GM06990 (cell line): ENCODE data around the gene ELOVL6.

Experiments used
- DNase-seq: peaks from one replicate; pipeline ENCODE4 v3.0.0-alpha.2; 2011; ENCODE audit not compliant: insufficient read length; ENCODE audit errors: extremely low read depth
- H3K27me3 ChIP-seq: replicated peaks from 2 replicates; pipeline ENCODE4 v1.6.0; 2011; ENCODE audit warnings: low read length; ENCODE audit not compliant: control insufficient read depth, insufficient read depth
- H3K36me3 ChIP-seq: 2 replicates; pipeline ENCODE4 v1.5.1; 2011; ENCODE audit warnings: low read length; ENCODE audit not compliant: control insufficient read depth, insufficient read depth
- H3K4me3 ChIP-seq: replicated peaks from 2 replicates; pipeline ENCODE4 v1.5.1; 2011; ENCODE audit warnings: low read depth, mild to moderate bottlenecking, control low read depth, low read length
- TF ChIP-seq, protein P1 (sequence below): IDR thresholded peaks from 2 replicates; pipeline ENCODE4 v1.5.1; 2011; ENCODE audit warnings: low read length, control low read depth, mild to moderate bottlenecking, inconsistent platforms; ENCODE audit not compliant: insufficient read depth, poor library complexity, severe bottlenecking

The ELOVL6 gene

DNA sequence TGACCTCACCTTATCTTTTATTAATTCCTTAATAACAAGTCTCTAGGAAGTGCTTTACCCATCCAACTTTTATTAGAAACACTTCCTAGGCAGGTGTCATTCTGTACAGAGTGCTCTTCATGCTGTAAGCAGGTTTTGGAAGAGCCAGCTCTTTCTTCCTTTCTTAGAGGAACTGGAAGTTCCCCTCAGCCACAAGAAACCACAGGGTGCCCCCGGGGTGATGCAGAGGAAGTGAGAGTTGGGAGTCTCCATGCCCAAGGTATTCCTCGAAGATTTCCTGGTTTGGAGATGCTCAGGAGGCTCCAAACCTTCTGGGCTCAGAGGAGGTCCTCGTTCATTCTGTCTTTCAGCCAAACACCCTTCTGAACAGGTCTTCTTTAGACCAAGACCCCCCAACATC lies 201.9 kb downstream of the ELOVL6 start:
- TF ChIP-seq, protein P1, sequence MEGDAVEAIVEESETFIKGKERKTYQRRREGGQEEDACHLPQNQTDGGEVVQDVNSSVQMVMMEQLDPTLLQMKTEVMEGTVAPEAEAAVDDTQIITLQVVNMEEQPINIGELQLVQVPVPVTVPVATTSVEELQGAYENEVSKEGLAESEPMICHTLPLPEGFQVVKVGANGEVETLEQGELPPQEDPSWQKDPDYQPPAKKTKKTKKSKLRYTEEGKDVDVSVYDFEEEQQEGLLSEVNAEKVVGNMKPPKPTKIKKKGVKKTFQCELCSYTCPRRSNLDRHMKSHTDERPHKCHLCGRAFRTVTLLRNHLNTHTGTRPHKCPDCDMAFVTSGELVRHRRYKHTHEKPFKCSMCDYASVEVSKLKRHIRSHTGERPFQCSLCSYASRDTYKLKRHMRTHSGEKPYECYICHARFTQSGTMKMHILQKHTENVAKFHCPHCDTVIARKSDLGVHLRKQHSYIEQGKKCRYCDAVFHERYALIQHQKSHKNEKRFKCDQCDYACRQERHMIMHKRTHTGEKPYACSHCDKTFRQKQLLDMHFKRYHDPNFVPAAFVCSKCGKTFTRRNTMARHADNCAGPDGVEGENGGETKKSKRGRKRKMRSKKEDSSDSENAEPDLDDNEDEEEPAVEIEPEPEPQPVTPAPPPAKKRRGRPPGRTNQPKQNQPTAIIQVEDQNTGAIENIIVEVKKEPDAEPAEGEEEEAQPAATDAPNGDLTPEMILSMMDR = no peak
- no peaks in the 10 kb centered on the region for H3K36me3 ChIP-seq
- no peak for DNase-seq
- H3K4me3 ChIP-seq = no peak overlapping the region
- H3K27me3 ChIP-seq = no peaks in the 10 kb centered on the region
